HG03103 (cell line): Measurements from ENCODE around the gene VRK3.
"Not testable (repeated sequence)": the region's sequence is repeated elsewhere in the genome, so short reads cannot be mapped to it uniquely, and the experiment has no call there.

Source experiments
- ATAC-seq: cut with Tn5 transposase; IDR thresholded peaks from one replicate; pipeline ENCODE4 v1.9.1; 2021; ENCODE audit warnings: low read depth; ENCODE audit not compliant: unreplicated experiment

VRK3 gene

GRCh38 chr19:50025022-50025793 is at the start of gene VRK3:
Gene VRK3, minus strand, starts transcription at chr19:50025372. Its CDS starts 9,210 bp downstream, at chr19:50016162.
- ATAC-seq: peak; percentile 79

DNA sequence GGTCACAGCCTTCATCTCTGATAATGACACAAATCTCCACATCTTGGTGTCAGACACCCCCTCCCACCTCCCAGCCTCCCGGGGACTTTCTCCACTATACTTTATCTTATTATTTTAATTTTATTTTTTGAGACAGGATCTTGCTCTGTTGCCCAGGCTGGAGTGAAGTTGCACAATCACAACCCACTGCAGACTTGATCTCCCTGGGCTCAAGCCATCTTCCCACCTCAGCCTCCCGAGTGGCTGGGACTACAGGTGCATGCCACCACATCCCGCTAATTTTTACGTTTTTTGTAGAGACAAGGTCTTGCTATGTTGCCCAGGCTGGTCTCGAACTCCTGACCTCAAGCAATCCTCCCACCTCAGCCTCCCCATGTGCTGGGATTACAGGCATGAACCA is 43.2 kb upstream of the VRK3 start:
- not testable (repeated sequence) for ATAC-seq

GRCh38 chr19:50067575-50067974 is 42.4 kb upstream of the VRK3 start:
- ATAC-seq: no peak

- no peak for ATAC-seq
Observed at GRCh38 chr19:50065938-50066337, 40.8 kb upstream of the VRK3 start.

DNA sequence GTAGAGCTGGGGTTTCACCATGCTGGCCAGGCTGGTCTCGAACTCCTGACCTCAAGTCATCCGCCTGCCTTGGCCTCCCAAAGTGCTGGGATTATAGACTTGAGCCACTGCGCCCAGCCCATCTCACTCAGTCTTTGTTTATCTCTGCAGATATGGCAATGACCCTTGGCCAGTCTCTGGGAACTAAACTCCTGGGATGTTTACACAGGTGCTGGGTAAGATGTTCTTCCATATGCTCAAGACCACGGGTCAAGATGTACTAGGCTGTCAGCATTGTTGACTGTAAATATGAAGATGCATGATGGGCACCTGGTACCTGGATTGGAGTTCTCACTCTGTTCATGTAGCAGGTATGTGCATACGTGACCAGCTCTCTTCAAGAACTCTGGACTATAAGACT is 36.5 kb upstream of the VRK3 start:
- ATAC-seq: no peak

GRCh38 chr19:50060107-50060506 is 34.9 kb upstream of the VRK3 start:
- no peak for ATAC-seq

DNA sequence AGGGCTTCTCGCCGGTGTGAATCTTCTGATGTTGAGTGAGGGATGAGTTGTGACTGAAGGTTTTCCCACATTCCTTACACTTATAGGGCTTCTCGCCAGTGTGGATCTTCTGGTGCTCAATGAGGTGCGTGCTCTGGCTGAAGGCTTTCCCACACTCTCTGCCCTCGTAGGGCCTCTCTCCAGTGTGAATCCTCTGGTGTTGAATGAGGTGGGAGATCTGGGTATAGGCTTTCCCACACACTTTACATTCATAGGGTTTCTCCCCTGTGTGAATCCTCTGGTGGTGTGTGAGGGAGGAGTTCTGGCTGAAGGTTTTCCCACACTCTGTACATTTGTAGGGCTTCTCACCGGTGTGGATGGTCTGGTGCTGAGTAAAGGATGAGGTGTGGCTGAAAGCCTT is 33.9 kb upstream of the VRK3 start:
- ATAC-seq: no peak

DNA sequence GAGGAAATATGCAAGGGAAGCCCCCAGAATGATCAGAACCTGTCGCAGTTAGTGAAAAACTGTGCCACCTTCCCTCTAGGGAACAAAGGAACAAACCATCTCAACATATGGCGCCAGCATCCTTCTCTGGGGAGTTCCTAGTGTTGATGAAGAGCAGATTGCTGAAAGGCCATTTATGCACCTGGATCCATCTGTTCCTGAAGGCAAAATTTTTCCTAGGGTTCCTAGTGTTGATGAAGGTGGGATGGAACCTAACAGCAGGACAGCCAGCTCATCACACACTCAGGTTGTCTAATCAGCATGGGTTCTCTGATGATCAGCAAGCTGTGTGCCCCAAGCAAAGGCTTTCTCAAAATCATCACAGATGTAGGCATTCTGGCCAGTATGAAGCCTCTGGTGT is 33.3 kb upstream of the VRK3 start:
- ATAC-seq: no peak

GRCh38 chr19:50053119-50053518 is 27.9 kb upstream of the VRK3 start:
- ATAC-seq: no peak

DNA sequence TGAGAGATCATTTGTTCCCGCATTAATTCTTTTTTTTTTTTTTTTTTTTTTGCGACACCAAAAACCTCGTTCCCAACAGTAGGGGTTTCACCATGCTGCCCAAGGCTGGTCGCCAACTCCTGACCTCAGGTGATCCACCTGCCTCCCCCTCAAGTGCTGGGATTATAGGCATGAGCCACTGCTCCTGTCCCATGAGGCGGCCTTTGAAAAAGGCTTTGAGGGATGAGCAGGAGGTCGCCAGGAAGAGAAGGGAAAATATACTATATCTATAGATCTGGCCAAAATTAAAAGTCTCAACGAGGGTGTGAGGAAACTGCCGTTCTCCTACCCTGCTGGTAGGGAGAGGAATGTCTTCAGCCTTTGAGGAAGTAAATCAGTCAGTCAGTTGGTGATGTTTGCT is 26.8 kb upstream of the VRK3 start:
- no peak for ATAC-seq

DNA sequence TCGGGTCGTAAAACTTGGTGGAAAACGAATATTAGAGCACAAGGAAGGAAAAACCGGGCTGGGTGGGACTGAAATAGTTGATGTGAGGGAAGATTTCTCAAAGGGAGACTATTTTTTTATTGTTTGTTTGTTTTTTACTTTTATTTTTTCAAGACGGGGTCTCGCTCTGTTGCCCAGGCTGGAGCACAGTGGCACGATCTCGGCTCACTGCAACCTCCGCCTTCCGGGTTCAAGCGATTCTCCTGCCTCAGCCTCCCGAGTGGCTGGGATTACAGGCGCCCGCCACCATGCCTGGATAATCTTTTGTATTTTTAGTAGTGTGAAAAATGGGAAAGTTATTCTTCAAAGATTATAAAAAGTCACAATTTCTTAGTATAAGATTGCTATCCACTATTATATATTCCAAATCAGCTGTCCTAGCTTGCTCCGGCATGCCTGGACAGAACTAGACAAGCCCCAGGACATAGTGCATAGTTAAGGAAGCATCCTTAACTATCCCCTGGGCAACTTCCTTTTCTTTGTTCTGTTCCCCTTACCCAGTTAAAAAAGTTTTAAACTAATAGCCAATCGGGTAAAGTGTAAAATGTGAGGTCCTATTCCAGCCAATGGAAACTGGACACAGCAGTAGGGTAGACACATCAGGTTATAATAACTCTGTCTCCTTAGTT is 26.2 kb upstream of the VRK3 start:
- not testable (repeated sequence) for ATAC-seq

GRCh38 chr19:50050406-50051227 is 25.4 kb upstream of the VRK3 start:
- no peak for ATAC-seq

DNA sequence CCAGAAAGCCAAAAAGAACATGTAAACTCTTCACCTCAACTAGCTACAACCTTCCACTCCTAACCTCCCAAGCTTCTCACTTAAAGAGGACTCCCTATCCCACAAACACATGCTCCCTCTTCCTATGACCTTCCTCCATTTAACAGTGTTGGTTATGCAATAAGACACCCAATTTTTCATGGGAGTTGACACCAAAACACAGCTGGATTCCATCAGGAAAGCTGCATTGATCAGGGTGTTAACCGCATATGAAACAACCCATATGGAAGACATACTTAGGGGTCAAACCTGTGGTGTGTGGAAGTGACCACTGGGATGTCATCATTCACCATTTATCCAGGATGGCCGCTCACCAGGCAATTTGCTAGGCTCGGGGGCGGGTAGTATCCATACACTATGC is 22.5 kb upstream of the VRK3 start:
- no peak for ATAC-seq

DNA sequence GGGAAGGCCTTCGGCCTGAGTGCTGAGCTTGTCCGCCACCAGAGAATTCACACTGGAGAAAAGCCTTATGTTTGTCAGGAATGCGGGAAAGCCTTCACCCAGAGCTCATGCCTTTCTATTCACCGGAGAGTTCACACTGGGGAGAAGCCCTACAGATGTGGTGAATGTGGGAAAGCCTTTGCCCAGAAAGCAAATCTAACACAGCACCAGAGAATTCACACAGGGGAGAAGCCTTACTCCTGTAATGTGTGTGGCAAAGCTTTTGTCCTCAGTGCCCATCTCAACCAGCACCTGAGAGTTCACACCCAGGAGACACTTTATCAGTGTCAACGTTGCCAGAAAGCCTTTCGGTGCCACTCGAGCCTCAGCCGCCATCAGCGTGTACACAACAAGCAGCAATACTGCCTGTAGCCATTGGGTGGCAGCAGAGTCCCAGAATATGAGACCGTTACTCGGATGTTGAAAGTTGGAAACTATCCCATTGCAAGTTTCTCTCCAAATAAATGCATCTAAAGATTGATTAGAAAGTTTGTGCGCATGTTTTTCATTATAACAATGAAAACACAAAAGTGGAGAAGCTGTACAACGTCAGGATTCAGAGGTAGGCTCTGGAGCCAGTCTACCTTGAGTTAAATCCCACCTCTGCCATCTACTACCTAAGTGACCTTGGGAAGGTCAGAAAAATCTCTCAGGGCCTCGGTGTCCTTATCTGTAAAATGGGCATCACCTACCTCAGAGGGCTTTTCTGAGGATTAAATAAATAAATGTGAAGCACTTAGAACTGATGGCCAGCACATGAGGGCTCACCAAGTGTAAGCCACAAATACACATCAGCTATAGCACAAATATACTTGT is 21.7 kb upstream of the VRK3 start:
- ATAC-seq: no peak

DNA sequence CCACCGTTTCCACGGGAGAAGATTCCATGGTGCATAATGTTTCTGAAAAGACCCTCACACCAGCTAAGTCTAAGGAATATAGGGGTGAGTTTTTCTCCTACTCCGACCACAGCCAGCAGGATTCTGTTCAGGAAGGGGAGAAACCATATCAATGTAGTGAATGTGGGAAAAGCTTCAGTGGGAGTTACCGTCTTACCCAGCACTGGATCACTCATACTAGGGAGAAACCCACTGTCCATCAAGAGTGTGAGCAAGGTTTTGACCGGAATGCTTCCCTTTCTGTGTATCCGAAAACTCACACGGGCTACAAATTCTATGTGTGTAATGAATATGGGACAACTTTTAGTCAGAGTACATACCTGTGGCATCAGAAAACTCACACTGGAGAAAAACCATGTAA is 19.8 kb upstream of the VRK3 start:
- ATAC-seq: no peak

DNA sequence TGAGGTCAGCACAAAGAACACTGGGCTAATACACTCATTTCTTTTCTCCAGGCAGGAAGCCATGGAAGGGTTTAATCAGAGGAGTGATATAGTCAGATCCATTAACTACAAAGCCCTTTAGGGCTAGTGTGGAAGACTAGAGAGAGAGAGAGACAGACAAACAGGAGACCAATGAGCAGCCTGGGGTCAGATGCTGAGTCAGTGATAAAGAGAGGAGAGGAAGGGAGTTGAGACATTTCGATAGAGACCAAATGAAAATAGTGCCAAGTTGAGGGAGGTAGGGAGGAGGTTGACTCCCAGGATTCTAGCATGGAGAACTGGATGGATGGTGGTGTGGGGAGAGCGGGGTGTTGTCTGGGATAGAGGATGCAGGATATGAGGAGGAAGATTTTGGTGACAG is 18.8 kb upstream of the VRK3 start:
- ATAC-seq: no peak

DNA sequence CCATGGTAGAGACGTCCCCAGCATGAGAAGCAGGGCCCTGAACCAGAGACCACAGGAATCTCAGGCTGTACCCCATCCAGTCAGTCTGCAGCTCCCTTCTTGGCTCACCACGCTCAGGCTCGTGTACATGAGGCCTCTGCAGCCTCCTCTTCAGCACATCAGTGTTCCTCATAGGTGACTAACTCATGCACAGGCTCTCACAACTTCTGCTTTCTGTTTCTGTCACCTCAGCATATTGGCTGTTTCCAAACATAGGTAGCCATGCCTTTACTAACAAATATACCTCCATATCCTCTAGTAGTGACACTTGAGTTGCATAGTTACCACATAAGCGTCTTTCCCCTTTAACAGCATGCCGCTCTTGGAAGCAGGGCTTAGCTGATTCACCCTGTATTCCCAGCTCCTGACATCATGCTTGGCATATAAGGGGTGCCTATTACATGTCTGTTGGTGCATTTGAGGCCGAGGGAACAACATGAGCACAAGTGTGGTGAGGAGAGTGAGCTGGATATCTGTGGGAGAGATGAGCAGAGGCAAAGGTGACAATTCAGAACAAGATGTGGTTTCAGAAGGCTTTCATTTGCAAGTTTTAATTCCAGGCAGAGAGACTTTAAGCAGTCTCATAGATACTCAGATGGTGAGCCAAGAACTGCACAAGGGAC is 17.3 kb upstream of the VRK3 start:
- no peak for ATAC-seq

GRCh38 chr19:50040967-50041366 is 15.8 kb upstream of the VRK3 start:
- ATAC-seq: no peak

DNA sequence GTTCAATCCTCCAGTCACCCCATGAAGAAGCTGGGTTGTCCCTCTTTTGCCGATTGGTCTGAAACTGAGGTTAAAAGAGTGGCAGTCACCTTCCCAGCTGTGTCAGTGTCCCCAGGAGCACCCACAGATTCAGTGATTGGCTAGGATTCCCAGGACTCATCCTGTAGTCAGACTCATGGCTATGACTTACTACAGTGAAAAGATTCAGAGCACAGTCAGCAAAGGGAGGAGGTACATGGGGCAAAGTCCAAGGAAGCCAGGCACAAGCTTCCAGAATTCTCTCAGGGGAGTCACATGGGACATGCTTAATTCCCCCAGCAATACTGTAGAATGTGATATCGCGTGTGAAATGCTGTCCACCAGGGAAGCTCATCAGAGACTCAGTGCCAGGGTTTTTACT is 14.8 kb upstream of the VRK3 start:
- no peak for ATAC-seq

DNA sequence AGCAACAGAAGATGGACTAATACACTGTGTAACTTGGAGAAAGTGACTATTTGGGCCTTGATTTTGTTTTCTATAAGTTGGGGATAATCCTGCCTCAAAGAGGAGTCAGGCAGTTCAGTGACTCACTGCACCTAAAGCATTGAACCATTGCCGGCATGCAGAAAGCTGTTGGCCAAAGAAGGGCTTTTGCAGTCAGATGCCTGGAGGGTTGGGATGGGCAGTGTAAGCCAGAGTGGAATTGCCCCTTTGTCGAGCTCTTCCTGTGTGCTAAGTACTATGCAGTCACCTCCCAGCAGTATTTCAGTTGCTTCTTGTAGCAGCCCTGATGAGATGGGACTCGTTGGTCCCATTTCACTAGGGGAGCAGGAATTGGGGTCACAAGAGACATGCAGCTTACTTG is 11.7 kb upstream of the VRK3 start:
- ATAC-seq: no peak
